GM08714 (cell line): ENCODE data around the gene CCNY.
"Not testable (repeated sequence)": the region's sequence is repeated elsewhere in the genome, so short reads cannot be mapped to it uniquely, and the experiment has no call there.

Source experiments
- H3K4me3 ChIP-seq: fragments of 200-500 bp; sonication (Bioruptor generic); 2 replicates; pipeline ENCODE4 v1.5.1; 2014; ENCODE audit warnings: mild to moderate bottlenecking, low read length, inconsistent platforms
- ZNF274 ChIP-seq: IDR thresholded peaks from 2 replicates; pipeline ENCODE4 v1.6.1; 2012; ENCODE audit warnings: mild to moderate bottlenecking, low read depth, low read length

The CCNY gene

DNA sequence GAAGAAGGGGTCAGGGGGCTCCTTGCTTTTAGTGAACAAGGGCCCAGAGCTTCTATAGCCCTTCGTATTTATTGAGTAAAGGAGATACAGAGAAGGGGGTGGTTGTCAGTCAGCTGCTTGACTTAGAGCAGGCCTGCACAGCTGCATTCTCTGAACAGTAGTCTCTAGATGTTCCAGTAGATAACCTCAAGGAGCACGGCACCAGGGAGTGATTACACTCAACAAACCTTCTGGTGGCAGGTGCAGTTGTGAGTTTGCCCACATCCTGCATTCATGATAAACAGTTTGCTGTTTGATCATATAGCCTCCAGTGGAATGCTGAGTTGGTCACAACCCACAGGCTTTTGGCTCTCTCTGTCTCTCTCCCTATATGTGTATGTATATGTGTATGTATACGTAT is 198.8 kb downstream of the CCNY start:
- no peak for TF ChIP-seq ZNF274
- H3K4me3 ChIP-seq, result no peak overlapping the region

DNA sequence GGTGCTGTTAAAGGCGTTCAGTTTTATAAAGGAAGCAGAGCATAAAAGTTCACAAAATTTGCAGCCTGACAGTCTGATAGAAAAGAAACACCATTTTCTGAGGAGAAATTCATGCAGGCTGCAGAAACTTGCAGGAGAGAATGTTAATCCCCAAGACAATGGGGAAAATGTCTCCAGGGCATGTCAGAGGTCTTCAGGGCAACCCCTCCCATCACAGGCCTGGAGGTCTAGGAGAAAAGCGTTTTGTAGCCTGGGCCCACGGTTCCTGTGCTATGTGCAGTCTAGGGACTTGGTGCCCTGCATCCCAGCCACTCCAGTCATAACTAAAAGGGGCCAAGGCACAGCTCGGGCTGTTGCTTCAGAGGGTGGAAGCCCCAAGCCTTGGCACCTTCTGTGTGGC is 200.5 kb downstream of the CCNY start:
- no peak overlapping the region for H3K4me3 ChIP-seq
- TF ChIP-seq ZNF274, result no peak

DNA sequence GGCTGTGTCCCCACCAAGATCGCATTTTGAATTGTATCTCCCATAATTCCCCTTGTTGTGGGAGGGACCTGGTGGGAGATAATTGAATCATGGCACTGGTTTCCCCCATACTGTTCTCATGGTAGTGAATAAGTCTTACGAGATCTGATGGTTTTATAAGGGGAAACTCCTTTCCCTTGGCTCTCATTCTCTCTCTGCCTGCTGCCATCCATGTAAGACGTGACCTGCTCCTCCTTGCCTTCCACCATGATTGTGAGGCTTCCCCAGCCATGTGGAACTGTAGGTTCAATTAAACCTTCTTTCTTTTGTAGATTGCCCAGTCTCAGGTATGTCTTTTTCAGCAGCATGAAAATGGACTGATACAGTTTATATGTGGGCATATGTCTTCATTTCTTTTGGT is 201.6 kb downstream of the CCNY start:
- H3K4me3 ChIP-seq, result not testable (repeated sequence)

DNA sequence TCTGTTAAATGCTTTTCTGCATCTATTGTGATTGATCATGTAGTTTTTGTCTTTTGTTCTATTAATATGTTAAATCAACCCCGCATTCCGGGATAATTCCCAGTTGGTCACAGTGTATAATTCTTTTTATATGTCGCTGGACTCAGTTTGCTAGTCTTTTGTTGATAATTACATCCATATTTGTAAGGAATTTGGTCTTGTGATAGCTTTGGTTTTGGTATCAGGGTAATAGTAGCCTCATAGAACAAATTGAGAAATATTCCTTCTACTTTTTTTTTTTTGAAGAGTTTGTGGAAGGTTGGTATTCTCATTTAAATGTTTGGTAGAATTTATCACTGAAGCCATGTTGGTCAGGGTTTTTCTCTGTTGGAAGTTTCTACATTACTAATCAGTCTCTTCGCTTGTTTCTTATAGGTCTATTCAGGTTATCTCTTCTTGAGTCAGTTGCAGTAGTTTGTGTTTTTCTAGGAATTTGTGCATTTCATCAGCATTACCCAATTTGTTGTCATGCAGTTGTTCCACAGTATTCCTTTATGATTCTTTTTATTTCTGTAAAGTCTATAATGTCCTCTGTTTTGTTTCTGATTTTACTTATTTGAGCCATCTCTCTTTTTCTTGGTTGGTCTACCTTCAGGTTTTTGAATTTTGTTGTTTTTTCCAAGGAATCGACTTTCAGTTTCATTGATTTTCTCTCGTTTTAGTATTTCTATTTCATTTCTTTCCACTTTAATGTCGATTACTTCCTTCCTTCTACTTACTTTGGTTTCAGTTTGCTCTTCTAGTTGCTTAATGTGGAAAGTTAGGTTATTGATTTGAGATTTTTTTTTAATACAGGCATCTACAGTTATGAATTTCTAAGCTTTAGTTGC is 204.2 kb downstream of the CCNY start:
- no peak overlapping the region for H3K4me3 ChIP-seq
- no peak for TF ChIP-seq ZNF274

DNA sequence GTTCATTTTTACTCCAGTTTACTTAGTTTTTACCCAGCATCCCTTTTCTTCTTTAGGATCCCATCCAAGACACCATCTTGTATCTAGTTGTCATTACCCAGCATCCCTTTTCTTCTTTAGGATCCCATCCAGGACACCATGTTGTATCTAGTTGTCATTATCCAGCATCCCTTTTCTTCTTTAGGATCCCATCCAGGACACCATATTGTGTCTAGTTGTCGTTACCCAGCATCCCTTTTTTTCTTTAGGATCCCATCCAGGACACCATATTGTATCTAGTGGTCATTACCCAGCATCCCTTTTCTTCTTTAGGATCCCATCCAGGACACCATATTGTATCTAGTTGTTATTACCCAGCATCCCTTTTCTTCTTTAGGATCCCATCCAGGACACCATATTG is 205.4 kb downstream of the CCNY start:
- no peak for TF ChIP-seq ZNF274
- H3K4me3 ChIP-seq, result no peak overlapping the region

DNA sequence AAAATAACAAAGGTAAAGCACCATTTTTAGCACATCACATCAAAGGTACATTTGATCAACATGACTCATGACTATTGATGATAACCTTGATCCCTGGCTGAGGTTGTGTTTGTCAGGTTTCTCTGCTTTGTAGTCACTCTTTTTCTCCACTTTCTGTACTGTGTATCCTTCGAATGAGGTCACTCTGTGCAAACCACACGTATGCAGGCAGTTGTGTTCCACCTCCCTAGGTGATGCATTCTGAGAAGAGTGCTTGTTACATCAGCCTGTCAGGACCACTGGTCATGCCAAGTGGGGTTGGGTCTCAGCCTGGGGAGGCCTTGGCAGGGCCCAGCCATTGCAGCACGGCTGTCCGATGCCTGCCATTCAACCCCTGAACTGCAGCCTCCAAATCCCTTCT is 206.0 kb downstream of the CCNY start:
- H3K4me3 ChIP-seq, result no peak overlapping the region
- no peak for TF ChIP-seq ZNF274

DNA sequence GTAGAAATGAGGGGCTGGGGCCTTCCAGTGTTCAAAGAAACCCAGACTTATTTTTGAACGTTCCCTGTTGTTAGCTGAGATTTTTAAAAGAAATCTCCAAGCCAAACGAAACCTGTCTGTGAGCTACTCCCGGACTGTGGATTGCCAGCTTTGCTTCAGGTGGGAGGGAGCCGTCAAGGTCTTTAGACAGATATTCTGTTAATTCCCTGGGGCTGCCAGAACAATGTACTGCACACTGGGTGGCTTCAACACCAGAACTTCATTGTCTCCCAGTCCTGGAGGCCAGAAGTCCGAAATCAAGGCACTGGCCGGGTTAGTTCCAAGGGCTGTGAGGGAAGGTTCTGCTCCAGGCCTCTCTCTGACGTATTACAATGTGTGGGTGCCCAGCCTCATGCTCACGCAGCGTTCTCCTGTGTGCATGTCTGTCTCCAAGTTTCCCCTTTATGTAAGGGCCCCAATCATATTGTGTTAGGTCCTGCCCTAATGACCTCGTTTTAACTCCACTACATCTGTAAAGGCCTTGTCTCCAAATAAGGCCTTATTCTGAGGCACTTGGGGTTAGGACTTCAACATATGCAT is 208.9 kb downstream of the CCNY start:
- no peak overlapping the region for H3K4me3 ChIP-seq
- no peak for TF ChIP-seq ZNF274

DNA sequence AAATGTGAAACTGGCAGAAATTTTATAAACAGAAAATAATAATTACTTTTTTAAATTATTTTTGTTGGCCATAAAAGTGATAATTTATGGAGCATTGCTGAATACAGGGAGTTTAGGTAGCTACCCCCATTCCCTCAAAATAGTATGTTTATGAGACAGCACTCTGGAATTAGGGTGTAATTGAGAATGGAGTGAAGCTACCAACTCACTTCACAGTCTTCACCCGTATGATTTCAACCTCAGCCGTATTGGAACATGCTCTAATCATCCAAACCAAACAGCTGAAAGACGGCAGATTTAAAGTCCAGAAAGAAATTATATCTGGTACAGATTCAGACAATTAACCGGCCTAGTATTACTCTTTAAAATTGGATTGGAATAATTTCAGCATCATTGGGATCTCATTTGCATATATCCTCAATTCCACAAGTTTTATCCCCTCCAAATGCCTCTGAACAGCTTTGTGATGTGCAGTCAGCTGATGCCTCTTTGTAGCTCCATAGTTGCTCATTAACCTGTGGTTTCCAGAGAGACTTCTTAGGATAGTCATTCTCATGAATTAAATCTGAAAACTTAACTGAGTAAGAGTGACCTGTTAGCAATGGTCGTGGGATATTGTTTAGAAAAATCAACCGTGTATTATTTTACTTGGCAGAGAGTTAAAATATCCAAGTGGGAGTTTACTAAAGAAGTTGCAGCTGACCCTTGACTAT is 209.7 kb downstream of the CCNY start:
- no peak overlapping the region for H3K4me3 ChIP-seq
- no peak for TF ChIP-seq ZNF274

DNA sequence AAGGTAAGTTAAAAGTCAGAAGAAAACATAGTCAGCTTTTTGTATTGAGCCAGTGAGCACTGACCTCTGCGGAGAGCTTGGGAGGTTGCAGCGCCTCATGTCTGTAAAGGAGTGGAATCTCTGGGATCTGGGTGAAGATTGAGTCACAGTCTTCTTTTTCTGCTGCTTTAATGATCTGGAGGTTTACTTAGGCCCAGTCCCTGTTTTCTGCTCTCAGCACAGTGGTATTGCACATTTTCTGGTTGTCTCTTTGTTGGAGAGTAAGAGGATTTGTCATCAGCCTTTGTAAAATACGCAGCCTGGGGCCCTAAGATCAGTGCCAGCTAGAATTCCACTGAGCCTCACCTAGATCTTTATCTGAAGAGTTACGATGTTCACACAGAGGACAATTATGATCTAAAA is 210.5 kb downstream of the CCNY start:
- TF ChIP-seq ZNF274, result no peak
- no peak overlapping the region for H3K4me3 ChIP-seq

DNA sequence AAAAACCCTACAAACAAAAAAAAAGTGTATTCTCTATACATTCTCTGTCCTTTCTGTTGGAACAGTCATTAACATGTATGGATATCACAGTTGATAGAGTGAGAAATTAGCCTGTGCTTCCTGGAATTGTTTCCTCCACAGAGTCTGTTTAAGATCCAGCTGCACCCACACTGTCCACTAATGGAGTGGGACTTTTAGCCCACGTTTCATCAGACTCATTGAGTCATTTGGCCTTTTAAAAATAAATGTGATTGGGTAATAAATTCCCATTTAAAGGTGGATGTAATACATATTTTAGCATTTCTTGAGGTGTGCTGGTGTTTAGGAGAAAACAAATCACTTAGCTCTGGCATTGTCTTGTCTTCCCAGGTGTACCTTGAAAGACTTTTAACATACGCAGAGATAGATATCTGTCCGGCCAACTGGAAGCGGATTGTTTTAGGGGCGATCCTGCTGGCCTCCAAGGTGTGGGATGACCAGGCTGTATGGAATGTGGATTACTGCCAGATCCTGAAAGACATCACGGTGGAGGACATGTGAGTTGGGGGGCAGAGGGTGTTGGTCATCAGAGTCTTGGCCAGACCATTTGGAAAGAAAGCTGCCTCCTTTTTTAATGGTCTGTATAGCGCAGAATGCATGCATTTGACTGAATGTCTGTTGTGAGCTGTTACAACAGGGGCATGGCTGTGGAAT is 216.5 kb downstream of the CCNY start:
- no peak for TF ChIP-seq ZNF274
- H3K4me3 ChIP-seq, result no peak overlapping the region

DNA sequence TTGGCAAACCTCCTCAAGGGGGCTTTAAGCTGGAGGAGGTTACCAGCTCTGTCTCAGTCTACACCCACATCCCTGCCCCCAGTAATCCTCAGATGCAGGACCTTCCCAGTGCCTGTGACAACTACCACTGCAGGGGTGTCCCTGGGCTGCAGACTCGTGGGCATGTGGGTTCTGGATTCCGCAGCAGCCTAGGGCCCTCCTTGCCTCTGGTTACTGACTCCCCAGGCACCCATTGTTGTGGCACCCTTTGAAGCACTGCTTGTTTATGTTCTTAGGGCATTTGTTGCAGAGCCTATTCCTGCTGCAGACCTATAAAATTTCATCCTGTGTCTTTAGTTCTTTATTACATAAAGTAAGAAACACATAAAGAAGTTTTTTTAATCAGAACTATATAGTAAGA is 217.7 kb downstream of the CCNY start:
- no peak overlapping the region for H3K4me3 ChIP-seq

DNA sequence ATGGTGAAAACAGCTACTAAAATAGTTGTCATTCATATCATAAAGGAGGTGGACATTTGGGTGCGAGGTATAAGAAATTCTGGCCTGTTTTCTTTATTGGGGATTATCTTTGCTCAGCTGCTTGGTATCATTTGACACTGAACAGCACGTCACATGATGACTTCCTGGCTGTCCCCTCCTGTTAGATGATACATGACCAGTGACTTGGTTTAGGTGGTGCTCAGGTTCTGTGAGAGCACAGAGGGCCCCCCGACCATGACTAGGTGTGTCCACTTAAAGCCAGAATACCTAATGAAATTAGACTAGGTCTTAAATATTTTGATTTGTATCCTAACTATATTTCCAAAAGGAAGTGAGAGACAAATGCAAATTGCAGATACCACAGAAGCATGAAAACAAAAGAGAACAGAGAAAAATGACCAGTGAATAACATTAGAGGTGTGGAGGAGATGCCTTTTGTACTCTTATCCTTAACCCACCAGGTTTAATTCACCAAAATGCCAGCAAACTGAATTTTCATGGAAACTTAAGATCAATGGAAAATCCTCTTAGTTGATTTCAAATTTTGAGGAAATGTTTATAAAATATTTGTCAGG is 218.2 kb downstream of the CCNY start:
- no peak for TF ChIP-seq ZNF274
- H3K4me3 ChIP-seq, result no peak overlapping the region

More for the DNA sequence above, 217.7 kb downstream of the CCNY start:
- no peak for TF ChIP-seq ZNF274

DNA sequence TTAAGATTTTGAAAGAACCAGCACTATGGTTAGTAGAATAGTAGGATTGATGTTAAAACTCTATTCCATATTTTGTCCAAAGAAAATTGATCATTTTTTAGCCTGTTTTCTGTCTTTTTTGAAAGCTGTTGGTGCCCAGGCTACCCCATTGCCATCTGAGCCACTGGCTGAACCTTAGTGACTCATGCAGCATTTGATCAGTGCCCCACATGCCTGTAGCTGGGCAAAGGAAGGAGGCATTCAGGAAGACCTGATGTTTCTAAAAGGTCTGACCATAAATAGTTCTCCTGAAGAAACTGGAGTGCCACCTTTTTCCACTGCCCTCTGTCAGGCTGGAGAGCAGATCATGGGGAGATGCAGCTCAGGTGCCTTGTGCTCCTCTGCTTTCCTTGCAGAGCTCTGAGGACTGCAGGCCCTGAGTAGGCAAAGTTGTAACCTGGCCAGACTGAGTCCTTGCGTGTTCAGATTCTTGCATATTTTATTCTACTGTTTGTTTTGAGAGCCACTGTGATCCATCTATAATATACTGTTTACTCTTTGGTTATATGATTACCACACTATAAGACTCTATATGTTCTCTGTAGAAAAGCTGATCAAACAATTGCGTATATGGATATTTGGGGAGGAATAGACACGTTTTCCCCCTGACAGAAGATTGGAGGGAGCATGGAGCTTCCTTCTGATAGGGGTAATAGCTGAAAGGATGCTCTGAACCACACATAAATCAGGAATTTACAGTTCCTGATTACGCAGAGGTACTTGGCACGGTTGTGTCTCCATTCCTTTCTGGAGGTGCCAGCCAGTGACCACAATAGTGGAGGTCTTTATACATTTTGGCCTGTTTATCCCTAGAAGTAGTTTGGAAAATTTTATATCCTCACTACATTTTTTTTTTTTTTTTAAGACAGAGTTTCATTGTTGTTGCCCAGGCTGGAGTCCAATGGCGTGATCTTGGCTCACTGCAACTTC is 219.9 kb downstream of the CCNY start:
- no peak for TF ChIP-seq ZNF274
- H3K4me3 ChIP-seq, result no peak overlapping the region
